HG03159 (cell line): ENCODE measurements around the gene TRAF3IP3.
"Not testable (repeated sequence)": the region's sequence is repeated elsewhere in the genome, so short reads cannot be mapped to it uniquely, and the experiment has no call there.

Source experiments
- ATAC-seq: cut with Tn5 transposase; IDR thresholded peaks from one replicate; pipeline ENCODE4 v1.9.1; 2021; ENCODE audit warnings: mild to moderate bottlenecking, moderate library complexity; ENCODE audit not compliant: unreplicated experiment

TRAF3IP3 gene

DNA sequence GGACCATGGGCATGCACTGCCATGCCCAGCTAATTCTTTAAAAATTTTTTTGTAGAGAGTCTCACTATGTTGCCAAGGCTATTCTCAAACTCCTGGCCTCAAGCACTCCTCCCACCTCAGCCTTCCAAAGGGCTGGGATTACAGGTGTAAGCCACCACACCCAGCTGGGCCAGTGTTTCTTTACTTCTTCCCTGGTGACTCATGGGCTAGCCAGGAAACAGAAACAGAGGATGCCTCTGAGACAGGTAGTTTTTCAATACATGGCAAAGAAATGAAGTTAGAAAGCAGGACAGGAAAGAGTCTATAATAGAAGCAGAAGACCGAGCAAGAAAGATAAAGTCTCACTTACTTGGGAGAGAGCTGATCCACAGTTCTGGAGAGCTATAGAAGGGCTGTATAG lies 36.1 kb downstream of the TRAF3IP3 start:
- no peak for ATAC-seq

DNA sequence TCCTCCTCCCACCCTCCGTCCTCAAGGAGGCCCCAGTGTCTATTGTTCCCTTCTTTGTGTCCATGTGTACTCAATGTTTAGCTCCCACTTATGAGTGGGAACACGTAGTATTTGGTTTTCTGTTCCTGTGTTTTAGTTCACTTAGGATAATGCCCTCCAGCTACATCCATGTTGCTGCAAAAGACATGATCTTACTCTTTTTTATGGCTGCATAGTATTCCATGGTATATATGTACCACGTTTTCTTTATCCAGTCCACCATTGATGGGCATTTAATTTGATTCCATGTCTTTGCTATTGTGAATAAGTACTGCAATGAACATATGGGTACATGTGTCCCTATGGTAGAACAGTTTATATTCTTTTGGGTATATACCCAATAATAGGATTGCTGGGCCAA lies 37.9 kb downstream of the TRAF3IP3 start:
- not testable (repeated sequence) for ATAC-seq

DNA sequence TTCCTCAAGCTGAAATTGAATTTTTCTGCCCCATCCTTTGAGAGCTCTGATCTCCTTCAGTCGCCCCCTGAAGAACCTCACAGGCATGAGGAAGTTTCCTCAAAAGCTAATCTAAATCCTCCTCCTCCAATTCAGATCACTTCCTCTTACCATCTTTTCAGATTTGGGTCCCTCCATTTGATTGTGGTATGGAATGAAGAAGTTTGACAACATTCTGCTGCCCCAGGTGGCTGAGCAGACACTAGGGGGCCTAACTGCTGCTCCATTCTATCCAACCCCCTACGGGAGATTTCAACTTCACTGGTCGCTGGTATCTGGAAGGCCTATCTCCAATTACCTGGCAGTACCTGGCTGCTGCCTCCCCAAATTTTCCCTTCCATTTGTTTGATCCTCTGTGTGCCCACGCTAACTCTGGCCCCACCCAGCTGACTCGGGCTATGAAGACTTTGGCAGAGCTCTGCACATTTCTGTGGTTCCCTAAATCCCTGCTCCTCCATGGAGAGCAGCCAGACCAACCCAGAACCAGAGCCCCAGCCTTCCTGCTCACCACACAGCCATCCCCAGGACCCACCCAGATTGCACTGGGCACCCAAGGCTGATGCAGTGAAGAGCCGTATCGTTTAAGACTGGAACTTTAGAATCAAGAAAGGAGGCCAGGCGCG lies 42.3 kb downstream of the TRAF3IP3 start:
- ATAC-seq: no peak

DNA sequence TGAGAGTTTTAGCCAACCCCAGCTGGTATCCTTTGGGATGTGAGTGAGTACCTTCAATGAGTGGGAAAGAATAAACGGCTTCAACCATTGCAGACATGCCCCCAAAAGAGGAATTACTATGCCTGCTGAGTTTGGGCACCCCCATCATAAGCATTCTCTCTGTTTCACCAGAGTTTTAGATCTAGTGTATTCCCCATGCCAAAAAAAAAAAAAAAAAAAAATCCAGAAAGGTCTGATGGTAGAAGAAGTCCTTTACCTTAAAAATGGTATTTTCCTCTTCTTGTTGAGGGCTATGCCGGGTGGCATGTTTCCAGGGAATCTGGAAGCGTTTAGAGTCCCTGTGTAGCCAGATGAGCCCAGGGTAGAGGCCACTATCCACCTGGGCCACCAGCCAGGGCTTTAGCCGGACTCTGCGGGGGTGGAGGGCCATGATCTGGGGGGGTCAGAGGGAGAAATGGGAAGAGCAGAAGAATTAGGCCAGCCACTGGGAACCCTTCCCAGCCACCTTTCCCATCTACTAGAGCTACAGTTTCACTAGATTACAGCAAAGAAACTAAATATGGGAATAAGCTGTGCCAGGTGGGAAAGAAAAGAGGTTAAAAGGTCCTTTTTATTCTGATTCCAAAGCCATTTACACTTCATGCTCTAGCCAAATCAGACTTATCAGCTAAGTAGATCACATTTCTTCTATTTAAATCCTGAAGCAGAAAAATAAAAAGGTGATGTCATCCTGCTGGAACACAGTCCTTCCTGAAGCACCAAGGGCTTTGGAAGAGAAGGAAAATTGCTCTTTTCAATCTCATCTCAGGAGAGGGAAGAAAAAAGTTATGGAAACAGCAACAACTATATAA lies 45.4 kb downstream of the TRAF3IP3 start:
- ATAC-seq: no peak

DNA sequence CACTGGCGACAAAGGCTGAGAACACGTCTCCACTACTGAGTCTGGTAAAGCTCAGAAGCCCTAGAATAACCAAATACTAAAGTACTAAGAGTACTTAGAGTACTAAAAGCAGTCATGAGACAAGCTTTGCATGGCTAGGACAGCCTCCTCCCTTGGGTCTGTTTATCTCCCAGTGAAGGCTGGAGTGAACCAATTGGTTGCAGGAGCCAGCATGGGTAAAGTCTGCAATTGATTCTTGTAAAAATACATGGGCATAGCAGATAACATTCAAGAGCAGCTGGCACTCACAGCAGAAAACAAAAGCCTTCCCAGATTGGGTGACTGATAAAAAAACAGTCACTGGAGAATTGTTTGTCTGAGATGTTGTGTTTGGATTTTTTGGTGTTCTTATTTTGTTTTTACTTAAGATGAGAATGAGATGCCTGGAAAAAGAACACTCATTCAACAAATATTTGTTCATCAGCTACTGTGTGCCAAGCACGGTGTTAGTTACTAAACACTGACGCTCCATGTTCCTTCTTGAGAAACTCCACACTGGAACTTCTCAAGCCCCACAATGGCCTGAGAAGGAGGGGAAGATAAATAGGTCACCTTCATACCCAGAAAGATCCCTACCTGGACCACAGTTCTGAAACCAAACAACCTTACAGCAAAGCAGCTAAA lies 46.4 kb downstream of the TRAF3IP3 start:
- no peak for ATAC-seq

DNA sequence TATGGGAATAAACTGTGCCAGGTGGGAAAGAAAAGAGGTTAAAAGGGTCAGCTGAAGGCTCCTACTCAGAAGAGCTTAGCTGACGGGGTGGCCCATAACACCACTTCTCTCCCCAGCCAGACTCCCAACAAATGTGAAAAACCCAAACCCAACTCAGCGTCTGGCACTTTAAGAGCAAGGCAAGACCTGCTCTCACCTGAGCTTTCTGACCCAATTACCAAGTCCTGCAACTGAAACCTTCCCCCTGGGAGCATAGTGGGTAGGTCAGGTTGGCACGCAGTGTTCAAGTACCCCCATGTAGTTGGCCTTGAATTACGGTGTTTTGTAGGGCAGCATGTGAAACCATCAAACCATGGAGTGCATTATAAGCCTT lies 46.9 kb downstream of the TRAF3IP3 start:
- ATAC-seq: no peak

DNA sequence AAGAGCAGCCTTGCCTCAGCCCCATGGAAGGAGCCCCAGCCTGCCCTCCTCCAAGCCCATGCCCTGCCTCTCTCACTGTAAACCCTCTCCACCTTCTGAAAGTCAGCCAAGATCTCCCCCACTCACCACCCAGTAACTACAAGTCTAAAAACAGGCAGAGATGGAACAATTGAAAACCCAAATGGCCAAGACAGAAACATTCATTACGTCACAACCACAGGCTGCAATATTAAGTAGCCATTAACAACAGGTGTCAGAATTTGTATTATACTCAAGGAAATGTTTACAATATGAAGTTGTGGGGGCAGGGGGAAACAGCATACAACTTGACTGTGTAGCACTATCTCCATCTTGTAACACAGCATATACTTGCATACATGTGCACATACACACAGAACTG lies 47.7 kb downstream of the TRAF3IP3 start:
- ATAC-seq: no peak

DNA sequence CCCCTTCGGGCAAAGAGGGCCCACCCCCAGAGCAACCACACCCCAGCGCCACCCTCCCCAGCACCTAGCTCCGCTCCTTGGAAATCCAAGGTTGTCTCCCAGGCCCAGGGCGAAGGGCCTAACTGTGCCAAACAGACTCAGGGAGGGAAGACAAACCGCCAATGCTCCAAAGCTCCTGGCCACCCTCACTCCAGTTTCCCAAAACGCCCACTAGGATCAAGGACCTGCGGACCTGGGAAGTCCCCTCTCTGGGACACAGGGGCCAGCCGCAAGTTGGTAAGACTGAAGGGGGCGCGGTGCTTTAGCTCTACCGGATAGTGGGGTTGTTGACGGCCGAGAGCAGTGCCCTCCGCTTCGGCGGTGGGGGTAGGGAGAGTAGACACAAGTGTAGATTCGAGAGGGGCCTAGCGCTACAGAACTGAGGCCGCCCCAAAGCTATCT lies 49.5 kb downstream of the TRAF3IP3 start:
- no peak for ATAC-seq

DNA sequence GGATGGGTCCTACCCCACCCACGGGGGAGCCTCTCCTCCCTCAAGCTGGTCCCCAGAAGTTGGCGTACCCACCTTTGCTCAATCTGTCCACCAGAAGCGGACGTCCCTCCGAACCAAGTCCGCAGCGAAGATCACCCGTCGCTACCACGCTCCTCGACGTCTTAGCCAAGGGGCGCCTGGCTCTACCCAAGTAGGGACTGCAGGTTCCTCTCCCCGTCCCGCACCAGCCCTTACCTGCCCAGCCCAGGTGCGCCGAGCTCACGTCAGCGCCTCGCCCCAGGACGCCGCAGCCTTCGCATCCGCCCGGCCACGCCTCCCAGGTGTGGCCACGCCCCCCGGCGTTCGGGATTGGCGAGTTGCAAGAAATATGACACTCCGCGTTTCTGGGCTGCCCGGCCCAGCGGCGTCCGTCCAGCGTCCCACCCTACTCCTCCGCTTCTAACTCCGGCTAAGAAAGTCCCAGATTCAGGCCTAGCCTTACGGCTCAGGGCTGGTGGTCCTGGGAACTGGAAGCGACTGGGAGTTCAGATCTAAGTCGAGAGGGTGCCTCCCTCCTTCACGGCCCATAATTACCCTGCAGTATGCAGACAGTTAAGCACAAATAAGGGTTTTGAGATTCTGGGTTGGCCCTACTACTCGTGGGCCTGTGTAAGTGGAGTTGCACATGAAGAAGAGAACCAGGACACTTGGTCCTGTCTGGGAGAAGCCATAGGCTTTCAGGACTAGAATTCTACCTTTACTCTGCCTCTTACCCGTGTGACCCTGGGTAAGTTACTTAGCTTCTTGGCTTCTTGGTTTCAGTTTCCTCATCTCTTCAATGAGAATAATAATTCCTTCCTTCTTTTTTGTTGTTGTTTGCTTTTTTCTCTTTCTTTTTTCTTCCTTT lies 50.3 kb downstream of the TRAF3IP3 start, which contains the start of gene IRF6:
Gene IRF6, minus strand, starts transcription at position 268 of the 886 bp plus-strand sequence. CDS start 4,729 bp downstream, outside the sequence.
- peak; percentile 95 for ATAC-seq

DNA sequence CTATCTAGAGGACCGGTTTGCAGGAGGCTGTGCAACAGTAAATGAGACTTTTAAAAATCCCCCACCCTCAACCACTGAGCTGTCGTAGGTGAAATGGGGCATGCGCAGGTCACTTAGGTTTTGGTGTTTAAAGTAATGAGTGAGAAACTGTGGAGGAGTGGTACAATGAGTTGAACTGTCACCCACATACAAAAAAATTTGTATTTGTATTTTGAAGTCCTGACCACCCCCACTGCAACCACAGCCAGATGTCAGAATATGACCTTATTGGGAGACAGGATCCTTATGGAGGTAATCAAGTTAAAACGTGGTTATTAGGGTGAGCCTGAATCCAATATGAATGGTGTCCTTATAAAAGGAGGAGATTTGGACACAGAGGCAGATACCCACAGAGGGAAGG lies 51.7 kb downstream of the TRAF3IP3 start:
- ATAC-seq: no peak

DNA sequence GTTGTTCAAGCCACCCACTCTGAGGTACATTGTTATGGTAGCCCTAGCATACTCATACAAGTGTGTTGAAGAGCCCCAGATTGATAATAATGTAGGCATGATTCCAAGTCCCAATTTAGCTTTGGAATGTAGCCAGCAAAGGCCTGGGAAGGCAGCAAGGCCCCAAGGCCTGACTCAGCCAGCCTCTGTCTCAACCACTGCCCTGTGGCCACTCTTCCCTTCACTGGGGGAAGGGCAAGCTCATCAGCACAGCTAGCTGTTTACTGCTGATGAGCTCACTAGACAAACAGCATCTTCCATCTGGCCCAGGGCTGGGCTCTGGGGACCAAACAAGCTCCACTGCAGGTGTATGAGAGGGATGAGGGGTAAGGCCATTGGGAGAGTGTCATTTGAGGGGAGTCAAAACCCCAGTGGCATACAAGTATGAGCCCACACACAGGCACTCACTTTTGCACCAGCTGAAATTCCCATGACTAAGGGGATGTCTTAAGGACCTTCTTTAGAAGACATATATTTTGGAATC lies 52.3 kb downstream of the TRAF3IP3 start:
- no peak for ATAC-seq

DNA sequence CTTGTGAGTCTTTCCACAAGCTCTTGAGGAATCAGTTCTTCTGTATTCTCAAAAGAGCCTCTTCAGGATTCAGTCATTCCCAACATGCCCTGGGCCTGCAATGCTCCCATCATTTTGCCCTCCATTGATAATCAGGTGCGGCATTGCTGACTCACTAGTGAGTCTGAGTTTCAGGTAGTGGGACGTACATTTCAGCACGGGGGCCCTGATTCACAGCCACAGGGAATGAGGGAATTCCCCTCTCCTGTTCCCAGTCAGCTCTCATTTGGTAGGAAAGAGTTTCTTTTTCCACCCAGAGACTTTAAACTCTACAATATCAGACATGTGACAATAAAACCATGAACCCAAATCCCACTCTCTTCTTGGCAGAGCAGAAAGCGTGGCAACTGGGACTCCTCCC lies 53.8 kb downstream of the TRAF3IP3 start:
- ATAC-seq: no peak

DNA sequence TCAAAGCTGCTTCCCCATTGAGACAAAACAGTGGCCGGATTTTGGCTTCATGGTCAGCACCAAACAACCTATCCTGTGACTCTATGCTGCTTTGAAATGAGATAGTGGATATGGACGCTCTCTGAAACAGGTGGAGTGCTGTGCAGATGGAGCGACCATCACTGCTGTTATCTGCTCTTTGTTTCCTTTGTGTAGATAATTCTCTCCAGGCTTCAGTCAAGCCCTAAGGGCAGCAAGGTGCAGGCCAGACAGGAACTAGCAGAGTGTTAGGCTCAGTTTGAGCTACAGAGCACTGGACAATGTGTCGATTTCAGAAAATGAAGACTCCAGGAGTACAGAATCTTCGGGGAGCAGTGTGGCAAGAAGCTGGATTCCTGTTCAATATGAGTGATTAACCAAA lies 54.9 kb downstream of the TRAF3IP3 start:
- no peak for ATAC-seq

DNA sequence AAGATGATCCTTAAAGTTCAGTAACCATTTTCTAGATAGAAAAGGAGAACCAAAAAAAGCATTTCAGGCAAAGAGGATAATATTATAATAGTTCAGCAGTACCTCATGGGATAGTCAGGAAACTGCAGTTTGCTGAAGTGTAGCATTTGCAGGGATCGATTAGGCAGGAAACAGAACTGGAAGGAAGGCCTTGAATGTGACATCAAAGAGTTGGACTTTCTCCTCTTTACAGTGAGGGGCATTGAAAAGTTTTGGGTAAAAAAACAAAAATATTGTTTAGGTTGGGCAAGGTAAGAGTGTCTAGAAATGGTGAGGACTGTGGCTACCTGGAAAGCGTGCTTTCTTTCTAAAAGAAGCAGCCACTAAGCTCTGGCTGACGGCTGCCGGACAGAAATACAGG lies 58.0 kb downstream of the TRAF3IP3 start:
- ATAC-seq: no peak

DNA sequence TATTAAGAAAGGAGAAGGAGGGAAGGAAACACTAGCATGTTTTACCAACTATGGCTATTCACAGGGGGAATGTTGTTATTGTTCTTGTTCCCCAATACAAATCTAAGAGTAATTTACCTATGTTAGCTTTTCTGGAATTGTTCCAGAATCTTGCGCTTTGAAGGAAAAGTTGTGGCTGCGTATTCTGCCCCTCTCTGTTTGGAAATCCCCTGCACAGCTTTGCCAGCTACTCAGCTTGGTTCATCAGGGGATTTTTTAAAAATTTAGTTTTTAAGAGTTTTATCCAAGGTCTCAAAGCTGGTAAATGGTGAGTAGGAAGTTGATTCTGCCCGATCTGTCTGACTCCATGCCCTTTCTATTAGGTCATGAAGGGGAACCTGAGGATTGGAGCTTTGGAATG lies 59.6 kb downstream of the TRAF3IP3 start:
- no peak for ATAC-seq

DNA sequence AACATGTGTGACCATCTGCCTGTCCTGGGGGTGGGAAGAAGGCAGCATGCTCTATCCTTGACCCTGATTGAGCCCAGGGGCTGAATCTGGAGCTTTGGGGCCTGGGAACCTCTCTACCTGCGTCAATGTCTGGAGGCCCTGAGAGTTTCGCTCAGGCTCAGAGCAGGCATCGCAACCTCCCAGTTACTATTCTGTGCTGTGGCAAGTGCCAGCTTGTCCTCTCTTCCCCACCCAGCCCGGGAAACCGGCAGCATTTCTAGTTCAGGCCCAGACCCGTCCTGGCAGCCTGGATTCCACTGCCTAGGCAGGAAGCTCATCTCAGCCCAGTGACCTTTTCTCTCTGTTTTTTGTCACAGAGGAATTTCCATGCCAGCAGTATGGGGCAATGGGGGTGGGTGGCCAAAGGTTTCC lies 60.1 kb downstream of the TRAF3IP3 start:
- no peak for ATAC-seq

DNA sequence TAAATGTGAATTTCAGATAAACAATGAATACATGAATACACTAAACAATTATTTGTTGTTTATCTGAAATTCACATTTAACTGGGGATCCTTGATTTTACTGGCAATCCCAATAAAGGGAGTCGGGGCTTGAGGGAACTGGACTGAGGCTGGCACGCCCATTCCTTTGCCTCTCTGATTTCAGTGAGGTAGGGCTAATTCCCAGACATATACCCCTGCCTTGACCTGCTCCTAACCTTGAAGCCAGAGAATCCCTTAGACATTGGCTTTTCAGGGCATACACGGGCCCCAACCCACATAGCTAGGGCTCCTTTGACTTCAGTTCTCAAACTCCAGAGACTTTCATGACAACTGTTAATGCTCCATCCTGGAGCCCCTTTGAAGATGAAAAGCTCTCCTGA lies 61.1 kb downstream of the TRAF3IP3 start:
- ATAC-seq: no peak

DNA sequence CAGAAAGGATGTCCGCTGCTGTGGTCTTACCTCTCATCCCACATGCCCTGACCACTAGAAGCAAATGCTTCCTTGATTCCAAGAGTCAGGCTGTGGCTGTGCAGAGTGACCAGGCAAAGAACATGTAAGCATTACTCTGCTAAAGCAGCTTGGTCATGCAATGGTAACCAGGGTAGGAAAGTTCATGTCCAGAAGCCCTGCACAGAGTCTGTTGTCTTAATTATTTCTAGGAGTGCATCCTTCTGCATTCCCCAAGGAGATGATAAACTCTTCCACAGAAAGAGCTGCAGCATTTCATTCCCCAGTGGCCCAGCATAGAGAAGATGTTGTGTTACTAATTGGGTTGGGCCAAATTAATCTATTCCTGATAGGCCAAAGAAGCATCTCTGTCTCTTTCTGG lies 61.8 kb downstream of the TRAF3IP3 start:
- no peak for ATAC-seq

DNA sequence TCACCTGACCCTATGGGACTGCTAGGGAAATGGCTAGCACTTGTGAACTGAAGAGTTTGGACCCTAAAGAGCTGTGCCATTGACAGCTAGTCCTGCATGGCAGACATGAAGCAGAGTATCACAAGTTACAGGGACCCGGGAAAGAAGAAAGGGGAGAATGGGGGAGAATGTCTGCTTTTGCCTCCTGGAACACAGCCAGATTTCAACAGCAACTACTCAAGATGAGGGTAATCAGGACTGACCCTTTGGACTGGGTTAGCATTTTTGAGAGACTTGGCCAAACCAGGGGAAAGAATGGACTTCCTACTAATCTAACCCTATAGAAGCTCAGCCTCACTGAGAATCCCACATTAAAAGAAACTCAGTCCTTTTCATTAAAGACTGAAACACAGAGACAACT lies 63.2 kb downstream of the TRAF3IP3 start:
- ATAC-seq: no peak

DNA sequence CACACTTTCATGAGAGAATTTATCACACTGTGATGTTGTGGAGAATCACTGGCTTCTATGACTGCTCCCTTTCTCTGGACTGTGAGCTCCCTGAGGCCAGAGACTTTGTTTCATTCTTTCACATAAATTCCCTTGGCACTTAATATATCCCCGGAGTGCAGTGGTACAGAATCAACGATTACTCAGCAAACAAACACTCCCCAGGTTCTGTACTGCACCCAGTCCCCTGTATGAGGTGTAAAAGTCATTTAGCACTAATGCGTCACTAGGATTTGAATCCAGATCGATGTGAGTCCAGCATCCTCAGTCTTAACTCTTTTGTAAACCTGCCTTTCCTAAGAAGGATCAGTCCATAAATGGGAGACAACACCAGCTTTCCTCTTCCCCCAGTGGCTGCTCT lies 65.1 kb downstream of the TRAF3IP3 start:
- no peak for ATAC-seq

DNA sequence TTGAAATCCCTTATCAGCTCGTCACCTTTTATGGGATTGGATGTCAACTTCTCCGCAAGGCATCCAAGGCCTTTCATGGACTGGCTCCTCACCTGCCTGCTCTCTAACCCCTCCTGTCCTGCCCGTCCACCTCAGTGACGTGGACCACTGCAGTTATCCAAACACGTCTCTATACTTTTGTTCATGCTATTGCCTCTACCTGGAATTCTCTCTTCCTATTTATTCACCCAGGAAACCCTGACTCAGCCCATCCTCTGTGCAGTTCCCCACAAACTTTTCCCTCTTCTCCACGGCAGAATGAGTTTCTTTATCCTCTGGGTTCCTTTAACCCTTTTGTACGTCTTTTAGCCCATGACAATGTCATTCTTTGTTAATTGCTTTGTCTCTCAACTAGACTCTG lies 66.9 kb downstream of the TRAF3IP3 start:
- no peak for ATAC-seq
